Panc1 (cell line): ENCODE measurements around the gene AATK. TPM values are rescaled to one million over a fixed set of nuclear protein-coding genes. Genes with fewer than 3 reads are reported as not detected.

ENCODE experiments used
- ATAC-seq: fragments of 200-7000 bp; cut with Tn5 transposase; 2 replicates; pipeline ENCODE4 v1.9.1; 2020; ENCODE audit warnings: mild to moderate bottlenecking, moderate library complexity
- BruUV-seq: library from RNA; stranded (reverse); fragments of 400-500 nt; replicated peaks from 2 replicates; lab custom pipeline; 2021; lab: Mats Ljungman, UMichigan
- CTCF ChIA-PET: fragments of 300-600 bp; sonication (Branson Sonifier 250); formaldehyde crosslinking; loops from one replicate; lab custom pipeline; 2022; ENCODE audit warnings: antibody characterized with exemption; lab: Charles Lee
- POLR2A ChIA-PET: fragments of 300-600 bp; sonication (Branson Sonifier 250); formaldehyde crosslinking; loops from one replicate; lab custom pipeline; 2022; ENCODE audit warnings: antibody characterized with exemption; lab: Charles Lee
- DNase-seq: peaks from one replicate; pipeline ENCODE4 v3.0.0-alpha.2; 2010; ENCODE audit warnings: low read depth, low spot score
- H3K27ac ChIP-seq: 2 replicates; pipeline ENCODE4 v1.5.1; 2011; ENCODE audit warnings: mild to moderate bottlenecking, low read length, inconsistent platforms
- H3K27me3 ChIP-seq: fragments of 200-500 bp; sonication (Bioruptor generic); 2 replicates; pipeline ENCODE4 v1.6.0; 2014; ENCODE audit warnings: low read length, inconsistent platforms; ENCODE audit not compliant: control insufficient read depth, insufficient read depth
- H3K36me3 ChIP-seq: fragments of 200-500 bp; sonication (Bioruptor generic); 2 replicates; pipeline ENCODE4 v1.5.1; 2014; ENCODE audit warnings: inconsistent platforms, mild to moderate bottlenecking, low read length, moderate library complexity; ENCODE audit not compliant: control insufficient read depth, insufficient read depth
- H3K4me1 ChIP-seq: 2 replicates; pipeline ENCODE4 v1.5.1; 2011; ENCODE audit warnings: inconsistent platforms, mild to moderate bottlenecking, low read length, moderate library complexity; ENCODE audit not compliant: control insufficient read depth, insufficient read depth
- H3K4me3 ChIP-seq, 2 experiments: 2 replicates each; pipeline ENCODE4 v1.5.1; 2011 to 2012; ENCODE audit warnings: low read depth in 2 of 2, low read length in 2 of 2, mild to moderate bottlenecking in 2 of 2, inconsistent platforms in 1 of 2, moderate library complexity in 1 of 2
- H3K9me3 ChIP-seq: fragments of 200-500 bp; sonication (Bioruptor generic); 2 replicates; pipeline ENCODE4 v1.5.1; 2014; ENCODE audit warnings: low read depth, mild to moderate bottlenecking, inconsistent platforms, low read length, moderate library complexity; ENCODE audit not compliant: control insufficient read depth, insufficient read depth
- CTCF ChIP-seq: fragments of 450-650 bp; IDR thresholded peaks from 2 replicates; pipeline ENCODE4 v1.5.1; 2017; ENCODE audit warnings: mild to moderate bottlenecking
- POLR2AphosphoS5 ChIP-seq: IDR thresholded peaks from 2 replicates; pipeline ENCODE4 v1.6.1; 2012; ENCODE audit warnings: mild to moderate bottlenecking, low read depth, low read length, moderate library complexity
- REST ChIP-seq, 2 experiments: IDR thresholded peaks; 2 replicates each; pipeline ENCODE4 v1.6.1; 2011 to 2012; ENCODE audit warnings: low read depth in 2 of 2, control low read depth in 1 of 2, low read length in 1 of 2, mild to moderate bottlenecking in 1 of 2, moderate library complexity in 1 of 2; ENCODE audit not compliant: insufficient read depth in 1 of 2
- SIN3A ChIP-seq: IDR thresholded peaks from 2 replicates; pipeline ENCODE4 v1.6.1; 2012; ENCODE audit warnings: low read depth, mild to moderate bottlenecking, low read length, moderate library complexity, borderline replicate concordance; ENCODE audit not compliant: insufficient read depth
- TCF7L2 ChIP-seq: IDR thresholded peaks from 2 replicates; pipeline ENCODE4 v1.6.1; 2011; ENCODE audit warnings: mild to moderate bottlenecking, low read depth, low read length, inconsistent platforms
- in situ Hi-C: cut with HindIII; loops from 2 replicates; pipeline ENCODE4 v1.10.0; 2016; ENCODE audit warnings: low sequenced_read_pairs, low pct_unique_long_range_greater_than_20kb
- intact Hi-C: fragments of 100-400 bp; cut with micrococcal nuclease; formaldehyde crosslinking; loops from one replicate; pipeline ENCODE4 v1.10.0; 2022; ENCODE audit not compliant: unreplicated experiment
- total RNA-seq: library from RNA; stranded (reverse); gene quantifications from one replicate; pipeline ENCODE4 v1.2.1, GENCODE V29; 2021; ENCODE audit not compliant: unreplicated experiment

Gene AATK
- total RNA-seq, 1 experiment from 2014 or later, result 3.7 TPM

- CTCF ChIA-PET, result no interaction called here
- Histone ChIP-seq H3K27ac (no peak overlapping the region), H3K36me3 (no peaks in the 10 kb centered on the region), H3K9me3 (no peaks in the 10 kb centered on the region), H3K4me1 (no peaks in the 10 kb centered on the region; the same call in 1 of the 2 replicates), H3K27me3 (no peaks in the 10 kb centered on the region), H3K4me3 (no peak overlapping the region)
- no TSS peak for BruUV-seq
- intact Hi-C loops, result loop anchor here (5.0 kb wide), 1 partner anchor 39 kb away; no protein-coding TSS in a partner anchor
- ATAC-seq (no peak), DNase-seq (no peak)
- POLR2A ChIA-PET, result no interaction called here
- TF ChIP-seq CTCF, result no peak
- no peak for TF ChIP-seq POLR2AphosphoS5
- no peak for TF ChIP-seq TCF7L2
- no peak for TF ChIP-seq SIN3A
- TF ChIP-seq REST (IDR thresholded peaks at IDR 0.05; ENCODE audit: insufficient read depth in 1 of 2, low read depth in 2 of 2, low read length in 1 of 2), result no peak
- in situ Hi-C loops, result no loop called here
Measured at GRCh38 chr17:81181811-81182185, 15.8 kb upstream of the AATK start.

GRCh38 chr17:81180836-81181810, 15.1 kb upstream of the AATK start:
- Histone ChIP-seq H3K27ac (no peak overlapping the region), H3K27me3 (no peaks in the 10 kb centered on the region), H3K9me3 (no peaks in the 10 kb centered on the region), H3K36me3 (no peaks in the 10 kb centered on the region), H3K4me1 (no peaks in the 10 kb centered on the region; the same call in 1 of the 2 replicates), H3K4me3 (no peak overlapping the region)
- TF ChIP-seq REST (IDR thresholded peaks at IDR 0.05; ENCODE audit: insufficient read depth in 1 of 2, low read depth in 2 of 2, low read length in 1 of 2), result no peak
- no peak for TF ChIP-seq POLR2AphosphoS5
- no peak for TF ChIP-seq CTCF
- TF ChIP-seq TCF7L2, result no peak
- no peak for TF ChIP-seq SIN3A
- no TSS peak for BruUV-seq
- POLR2A ChIA-PET, result no interaction called here
- intact Hi-C loops, result loop anchor here (5.0 kb wide), 1 partner anchor 39 kb away; no protein-coding TSS in a partner anchor
- no peak for DNase-seq
- CTCF ChIA-PET, result no interaction called here
- in situ Hi-C loops, result no loop called here
- ATAC-seq, result no peak
